A673 (cell line): ENCODE measurements around the gene HSF2BP. TPM values are rescaled to one million over a fixed set of nuclear protein-coding genes. Genes with fewer than 3 reads are reported as not detected.
A peak's percentile ranks its signal among the peaks of the same experiment; 100 is the strongest.

Source experiments
- BruUV-seq: library from RNA; stranded (reverse); fragments of 400-500 nt; replicated peaks from 2 replicates; lab custom pipeline; 2021; lab: Mats Ljungman, UMichigan
- CTCF ChIA-PET: fragments of 300-600 bp; sonication (Branson Sonifier 250); formaldehyde crosslinking; loops from one replicate; lab custom pipeline; 2022; ENCODE audit warnings: antibody characterized with exemption; lab: Charles Lee
- POLR2A ChIA-PET: fragments of 300-600 bp; sonication (Branson Sonifier 250); formaldehyde crosslinking; loops from one replicate; lab custom pipeline; 2022; ENCODE audit warnings: antibody characterized with exemption; ENCODE audit not compliant: low non-redundant PET; lab: Charles Lee
- DNase-seq: peaks from one replicate; pipeline ENCODE4 v3.0.0-alpha.2; 2015; ENCODE audit warnings: low spot score
- H3K27ac ChIP-seq: fragments of 200-600 bp; sonication (generic); 2 replicates; pipeline ENCODE4 v1.5.1; 2016; ENCODE audit warnings: mixed run types, low read depth, mild to moderate bottlenecking, mixed read lengths, antibody characterized with exemption, low read length; ENCODE audit not compliant: poor library complexity, severe bottlenecking
- H3K27me3 ChIP-seq: fragments of 200-600 bp; sonication (generic); replicated peaks from 2 replicates; pipeline ENCODE4 v1.6.1; 2017; ENCODE audit warnings: mixed run types, low read depth, mild to moderate bottlenecking, mixed read lengths, antibody characterized with exemption, low read length; ENCODE audit not compliant: insufficient read depth, poor library complexity
- H3K36me3 ChIP-seq: fragments of 200-600 bp; sonication (generic); 2 replicates; pipeline ENCODE4 v1.6.1; 2016; ENCODE audit warnings: mixed run types, mild to moderate bottlenecking, mixed read lengths, antibody characterized with exemption, low read length; ENCODE audit not compliant: insufficient read depth, poor library complexity, severe bottlenecking
- H3K4me1 ChIP-seq: fragments of 200-600 bp; sonication (generic); 2 replicates; pipeline ENCODE4 v1.6.1; 2017; ENCODE audit warnings: mixed run types, mild to moderate bottlenecking, mixed read lengths, antibody characterized with exemption, low read length; ENCODE audit not compliant: insufficient read depth, poor library complexity, severe bottlenecking
- H3K4me3 ChIP-seq: fragments of 200-600 bp; sonication (generic); 2 replicates; pipeline ENCODE4 v1.5.1; 2016; ENCODE audit warnings: low read depth, mixed run types, mild to moderate bottlenecking, mixed read lengths, low read length; ENCODE audit not compliant: poor library complexity, severe bottlenecking
- H3K9me3 ChIP-seq: fragments of 200-600 bp; sonication (generic); 2 replicates; pipeline ENCODE4 v1.6.1; 2016; ENCODE audit warnings: mixed run types, low read depth, mild to moderate bottlenecking, mixed read lengths, antibody characterized with exemption, low read length; ENCODE audit not compliant: poor library complexity, severe bottlenecking
- EZH2 ChIP-seq: fragments of 200-600 bp; sonication (generic); IDR thresholded peaks from 2 replicates; pipeline ENCODE4 v1.6.1; 2017; ENCODE audit warnings: borderline replicate concordance, low read depth, mild to moderate bottlenecking, mixed read lengths, antibody characterized with exemption, low read length; ENCODE audit not compliant: poor library complexity, severe bottlenecking
- intact Hi-C: fragments of 100-400 bp; cut with micrococcal nuclease; formaldehyde crosslinking; loops from one replicate; pipeline ENCODE4 v1.10.0; 2022; ENCODE audit not compliant: unreplicated experiment
- total RNA-seq: library from RNA; stranded (reverse); gene quantifications from 2 replicates; pipeline ENCODE4 v1.2.3, GENCODE V29; 2021
- TF ChIP-seq, protein P1 (sequence below): fragments of 300-800, 200-600 bp; sonication (generic); conservative IDR thresholded peaks from 2 replicates; pipeline ENCODE4 v1.5.1; 2017; ENCODE audit warnings: low read depth, mild to moderate bottlenecking, antibody characterized with exemption, low read length, moderate library complexity, mixed read lengths

The HSF2BP gene
- total RNA-seq, 1 experiment from 2014 or later, result 2.4 TPM

DNA sequence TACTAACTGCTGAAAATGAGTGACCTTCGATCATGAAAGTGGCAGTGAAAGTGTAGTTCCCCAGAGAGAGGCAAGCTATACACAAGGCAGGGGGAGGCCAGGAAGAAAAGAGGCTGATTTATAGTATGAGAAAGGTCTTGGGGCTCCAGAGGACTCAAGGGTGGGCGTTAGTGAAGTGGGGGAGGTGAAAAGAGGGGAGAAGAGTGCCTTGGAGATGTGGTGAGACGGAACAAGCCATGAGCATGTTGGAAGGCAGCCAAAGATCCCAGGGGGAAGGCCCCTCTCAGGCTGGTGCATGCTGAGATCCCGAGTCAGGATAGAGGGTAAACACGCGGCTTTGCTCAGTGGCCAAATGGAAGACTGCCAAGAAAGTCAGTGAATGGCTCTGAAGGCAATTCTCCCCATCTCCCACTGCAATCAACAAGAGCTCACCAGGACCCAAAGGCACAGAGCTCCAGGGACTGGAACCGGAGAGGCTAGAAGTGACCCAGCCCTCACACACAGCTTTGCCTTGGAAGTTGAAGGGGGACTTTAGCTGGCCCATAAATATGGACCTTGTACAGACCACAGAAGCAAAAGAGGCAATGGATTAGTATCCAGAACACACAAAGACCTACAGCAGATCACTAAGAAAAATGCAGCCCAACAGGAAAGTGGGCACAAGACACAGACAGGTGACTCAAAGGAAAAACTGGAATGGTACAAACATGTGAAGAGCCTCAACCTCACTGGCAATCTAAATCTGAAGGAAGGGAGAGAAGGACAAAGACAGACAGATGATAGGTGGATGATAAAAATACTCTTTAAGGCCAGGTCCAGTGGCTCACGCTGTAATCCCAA is 49.6 kb downstream of the HSF2BP start:
- CTCF ChIA-PET, result no interaction called here
- no peaks in the 10 kb centered on the region for H3K9me3 ChIP-seq
- DNase-seq, result peak; percentile 90
- H3K4me3 ChIP-seq, result no peak overlapping the region
- no peaks in the 10 kb centered on the region for H3K36me3 ChIP-seq
- intact Hi-C loops, result no loop called here
- H3K27me3 ChIP-seq, result no peaks in the 10 kb centered on the region
- POLR2A ChIA-PET, result interaction anchor here (0.6 kb wide), 1 partner anchor 8 kb away, joined by 3 read pairs; no protein-coding TSS in a partner anchor
- peaks cover 12% of the 10 kb centered on the region for H3K4me1 ChIP-seq
- H3K27ac ChIP-seq, result no peak overlapping the region
- BruUV-seq, result no TSS peak
- TF ChIP-seq EZH2, result no peak
- TF ChIP-seq, protein P1, sequence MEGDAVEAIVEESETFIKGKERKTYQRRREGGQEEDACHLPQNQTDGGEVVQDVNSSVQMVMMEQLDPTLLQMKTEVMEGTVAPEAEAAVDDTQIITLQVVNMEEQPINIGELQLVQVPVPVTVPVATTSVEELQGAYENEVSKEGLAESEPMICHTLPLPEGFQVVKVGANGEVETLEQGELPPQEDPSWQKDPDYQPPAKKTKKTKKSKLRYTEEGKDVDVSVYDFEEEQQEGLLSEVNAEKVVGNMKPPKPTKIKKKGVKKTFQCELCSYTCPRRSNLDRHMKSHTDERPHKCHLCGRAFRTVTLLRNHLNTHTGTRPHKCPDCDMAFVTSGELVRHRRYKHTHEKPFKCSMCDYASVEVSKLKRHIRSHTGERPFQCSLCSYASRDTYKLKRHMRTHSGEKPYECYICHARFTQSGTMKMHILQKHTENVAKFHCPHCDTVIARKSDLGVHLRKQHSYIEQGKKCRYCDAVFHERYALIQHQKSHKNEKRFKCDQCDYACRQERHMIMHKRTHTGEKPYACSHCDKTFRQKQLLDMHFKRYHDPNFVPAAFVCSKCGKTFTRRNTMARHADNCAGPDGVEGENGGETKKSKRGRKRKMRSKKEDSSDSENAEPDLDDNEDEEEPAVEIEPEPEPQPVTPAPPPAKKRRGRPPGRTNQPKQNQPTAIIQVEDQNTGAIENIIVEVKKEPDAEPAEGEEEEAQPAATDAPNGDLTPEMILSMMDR, result no peak

DNA sequence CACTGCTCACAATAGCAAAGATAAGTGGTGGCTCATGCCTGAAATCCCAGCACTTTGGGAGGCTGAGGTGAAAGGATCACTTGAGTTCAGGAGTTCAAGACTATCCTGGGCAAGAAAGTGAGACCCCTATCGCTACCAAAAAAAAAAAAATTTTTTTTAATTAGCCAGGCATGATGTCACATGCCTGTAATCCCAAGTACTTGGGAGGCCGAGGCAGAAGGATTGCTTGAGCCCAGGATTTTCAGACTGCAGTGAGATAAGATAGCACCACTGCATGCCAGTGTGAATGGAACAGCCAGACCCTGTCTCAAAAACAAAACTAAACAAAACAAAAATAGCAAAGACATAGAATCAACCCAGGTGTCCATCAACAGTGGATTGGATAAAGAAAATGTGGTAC is 50.6 kb downstream of the HSF2BP start:
- Histone ChIP-seq H3K36me3 (no peaks in the 10 kb centered on the region), H3K27me3 (no peaks in the 10 kb centered on the region), H3K9me3 (no peaks in the 10 kb centered on the region), H3K4me1 (peaks cover 12% of the 10 kb centered on the region), H3K4me3 (no peak overlapping the region), H3K27ac (no peak overlapping the region)
- BruUV-seq, result no TSS peak
- TF ChIP-seq EZH2, result no peak
- TF ChIP-seq, protein P1, result no peak
- ChIA-PET CTCF (no interaction called here), POLR2A (no interaction called here)
- intact Hi-C loops, result no loop called here
- no peak for DNase-seq

DNA sequence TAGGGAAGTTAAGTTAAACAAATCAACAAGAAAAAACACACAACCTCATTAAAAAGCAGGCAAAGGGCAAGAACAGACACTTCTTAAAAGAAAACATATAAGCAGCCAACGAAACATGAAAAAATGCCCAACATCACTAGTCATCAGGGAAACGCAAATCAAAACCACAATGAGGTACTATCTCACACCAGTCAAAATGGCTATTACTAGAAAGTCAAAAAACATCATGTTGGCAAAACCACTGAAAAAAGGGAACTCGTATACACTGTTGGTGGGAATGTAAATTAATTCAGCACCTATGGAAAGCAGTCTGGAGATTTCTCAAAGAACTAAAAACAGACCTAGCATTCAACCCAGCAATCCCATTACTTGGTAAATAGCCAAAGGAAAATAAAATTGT is 51.1 kb downstream of the HSF2BP start:
- Histone ChIP-seq H3K27me3 (no peaks in the 10 kb centered on the region), H3K4me1 (peaks cover 12% of the 10 kb centered on the region), H3K4me3 (no peak overlapping the region), H3K9me3 (no peaks in the 10 kb centered on the region), H3K27ac (no peak overlapping the region), H3K36me3 (no peaks in the 10 kb centered on the region)
- BruUV-seq, result no TSS peak
- intact Hi-C loops, result no loop called here
- ChIA-PET CTCF (no interaction called here), POLR2A (no interaction called here)
- TF ChIP-seq, protein P1, result no peak
- no peak for TF ChIP-seq EZH2
- DNase-seq, result no peak
